Loucy (cell line): ENCODE results near the gene SND1.

Experiments
- EZH2phosphoT487 ChIP-seq: fragments of 200-600 bp; IDR thresholded peaks from 2 replicates; pipeline ENCODE4 v1.6.1; 2018; ENCODE audit warnings: antibody characterized with exemption, mild to moderate bottlenecking, moderate library complexity, borderline replicate concordance
- TF ChIP-seq, protein P1 (sequence below): fragments of 200-600 bp; sonication (generic); conservative IDR thresholded peaks from 2 replicates; pipeline ENCODE4 v1.5.1; 2014; ENCODE audit warnings: mild to moderate bottlenecking, antibody characterized with exemption, low read length

- TF ChIP-seq EZH2phosphoT487, result no peak
- TF ChIP-seq, protein P1, sequence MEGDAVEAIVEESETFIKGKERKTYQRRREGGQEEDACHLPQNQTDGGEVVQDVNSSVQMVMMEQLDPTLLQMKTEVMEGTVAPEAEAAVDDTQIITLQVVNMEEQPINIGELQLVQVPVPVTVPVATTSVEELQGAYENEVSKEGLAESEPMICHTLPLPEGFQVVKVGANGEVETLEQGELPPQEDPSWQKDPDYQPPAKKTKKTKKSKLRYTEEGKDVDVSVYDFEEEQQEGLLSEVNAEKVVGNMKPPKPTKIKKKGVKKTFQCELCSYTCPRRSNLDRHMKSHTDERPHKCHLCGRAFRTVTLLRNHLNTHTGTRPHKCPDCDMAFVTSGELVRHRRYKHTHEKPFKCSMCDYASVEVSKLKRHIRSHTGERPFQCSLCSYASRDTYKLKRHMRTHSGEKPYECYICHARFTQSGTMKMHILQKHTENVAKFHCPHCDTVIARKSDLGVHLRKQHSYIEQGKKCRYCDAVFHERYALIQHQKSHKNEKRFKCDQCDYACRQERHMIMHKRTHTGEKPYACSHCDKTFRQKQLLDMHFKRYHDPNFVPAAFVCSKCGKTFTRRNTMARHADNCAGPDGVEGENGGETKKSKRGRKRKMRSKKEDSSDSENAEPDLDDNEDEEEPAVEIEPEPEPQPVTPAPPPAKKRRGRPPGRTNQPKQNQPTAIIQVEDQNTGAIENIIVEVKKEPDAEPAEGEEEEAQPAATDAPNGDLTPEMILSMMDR, result no peak
Measured at GRCh38 chr7:127711872-127712271, 59.9 kb downstream of the SND1 start.
